Activated CD4-positive, alpha-beta memory T cell treated with anti-CD3 and anti-CD28 coated beads, Interleukin-2, amount 10 ng/mL, durations not matched to agents 7 days and 5 days (primary cell): ENCODE measurements around the gene ZCCHC24. TPM values are rescaled to one million over a fixed set of nuclear protein-coding genes. Genes with fewer than 3 reads are reported as not detected.

ENCODE experiments used
- CTCF ChIA-PET: fragments of 350-600 bp; sonication (Branson Sonifier 250); formaldehyde crosslinking; loops from one replicate; lab custom pipeline; 2021; ENCODE audit warnings: antibody characterized with exemption, inconsistent platforms; lab: Charles Lee
- POLR2A ChIA-PET: fragments of 350-600 bp; sonication (Branson Sonifier 250); formaldehyde crosslinking; loops from one replicate; lab custom pipeline; 2021; ENCODE audit warnings: antibody characterized with exemption; lab: Charles Lee
- DNase-seq: peaks from one replicate; pipeline ENCODE4 v3.0.0-alpha.2; 2020
- H3K27ac Mint-ChIP-seq: one replicate; pipeline ENCODE4 v1.8.0; 2021; ENCODE audit warnings: mild to moderate bottlenecking, mixed read lengths
- H3K27me3 Mint-ChIP-seq: one replicate; pipeline ENCODE4 v1.8.0; 2021; ENCODE audit warnings: mixed read lengths
- H3K36me3 Mint-ChIP-seq: one replicate; pipeline ENCODE4 v1.8.0; 2021; ENCODE audit warnings: low read depth, mixed read lengths
- H3K4me1 Mint-ChIP-seq: one replicate; pipeline ENCODE4 v1.8.0; 2021; ENCODE audit warnings: mixed read lengths
- H3K4me3 Mint-ChIP-seq: one replicate; pipeline ENCODE4 v1.8.0; 2021; ENCODE audit warnings: mild to moderate bottlenecking, mixed read lengths
- H3K9me3 Mint-ChIP-seq: one replicate; pipeline ENCODE4 v1.8.0; 2021; ENCODE audit warnings: mixed read lengths
- total RNA-seq, 2 experiments: library from RNA; stranded (reverse); gene quantifications; one replicate each; pipeline ENCODE4 v1.2.3, GENCODE V29; 2021

Gene ZCCHC24
- total RNA-seq, 2 experiments from 2014 or later: 1.5 TPM

DNA sequence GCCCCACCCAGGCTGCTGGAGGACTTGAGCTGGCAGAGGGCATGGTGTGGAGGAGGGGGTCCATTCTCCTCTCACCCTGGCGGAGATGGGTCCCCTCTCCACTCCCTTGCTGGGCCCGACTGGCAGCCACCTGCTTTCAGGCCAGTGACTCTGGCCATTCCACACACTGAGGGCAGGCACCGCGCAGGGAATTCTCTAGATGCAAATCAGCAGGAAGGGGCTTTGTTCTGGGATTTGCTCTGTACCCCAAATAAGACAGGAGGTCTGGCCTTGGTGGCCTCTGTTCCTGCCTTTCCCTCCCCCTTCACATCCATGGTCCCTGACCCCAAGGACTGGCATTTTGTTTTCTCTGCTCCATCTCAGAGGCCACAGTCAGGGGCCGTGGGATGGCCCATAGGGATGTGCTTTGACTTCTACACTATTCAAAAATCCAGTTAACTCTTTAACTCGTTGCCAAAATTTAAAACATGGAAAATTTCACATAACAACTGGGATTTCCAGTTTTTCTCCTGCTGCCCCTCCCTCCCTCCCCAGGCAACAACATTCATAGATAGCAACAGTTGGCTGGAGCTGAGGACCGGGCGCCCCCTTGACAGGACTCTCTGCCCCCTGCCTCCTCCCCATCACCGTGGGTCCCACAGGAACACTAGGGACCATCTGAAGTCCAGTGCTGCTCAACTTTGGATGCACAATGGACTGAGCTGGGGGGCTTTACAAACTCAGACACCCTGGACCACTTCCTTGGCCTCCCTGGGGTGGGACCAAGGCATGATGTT lies 64.3 kb downstream of the ZCCHC24 start:
- ChIA-PET CTCF (interaction anchor here (2.0 kb wide), 1 partner anchor 7 kb away, joined by 11 read pairs; no protein-coding TSS in a partner anchor), POLR2A (no interaction called here)
- no peaks in the 10 kb centered on the region for H3K36me3 Mint-ChIP-seq
- no peaks in the 10 kb centered on the region for H3K9me3 Mint-ChIP-seq
- H3K27ac Mint-ChIP-seq: no peak overlapping the region
- no peaks in the 10 kb centered on the region for H3K27me3 Mint-ChIP-seq
- no peaks in the 10 kb centered on the region for H3K4me1 Mint-ChIP-seq
- no peak overlapping the region for H3K4me3 Mint-ChIP-seq
- peak; percentile 12 for DNase-seq

DNA sequence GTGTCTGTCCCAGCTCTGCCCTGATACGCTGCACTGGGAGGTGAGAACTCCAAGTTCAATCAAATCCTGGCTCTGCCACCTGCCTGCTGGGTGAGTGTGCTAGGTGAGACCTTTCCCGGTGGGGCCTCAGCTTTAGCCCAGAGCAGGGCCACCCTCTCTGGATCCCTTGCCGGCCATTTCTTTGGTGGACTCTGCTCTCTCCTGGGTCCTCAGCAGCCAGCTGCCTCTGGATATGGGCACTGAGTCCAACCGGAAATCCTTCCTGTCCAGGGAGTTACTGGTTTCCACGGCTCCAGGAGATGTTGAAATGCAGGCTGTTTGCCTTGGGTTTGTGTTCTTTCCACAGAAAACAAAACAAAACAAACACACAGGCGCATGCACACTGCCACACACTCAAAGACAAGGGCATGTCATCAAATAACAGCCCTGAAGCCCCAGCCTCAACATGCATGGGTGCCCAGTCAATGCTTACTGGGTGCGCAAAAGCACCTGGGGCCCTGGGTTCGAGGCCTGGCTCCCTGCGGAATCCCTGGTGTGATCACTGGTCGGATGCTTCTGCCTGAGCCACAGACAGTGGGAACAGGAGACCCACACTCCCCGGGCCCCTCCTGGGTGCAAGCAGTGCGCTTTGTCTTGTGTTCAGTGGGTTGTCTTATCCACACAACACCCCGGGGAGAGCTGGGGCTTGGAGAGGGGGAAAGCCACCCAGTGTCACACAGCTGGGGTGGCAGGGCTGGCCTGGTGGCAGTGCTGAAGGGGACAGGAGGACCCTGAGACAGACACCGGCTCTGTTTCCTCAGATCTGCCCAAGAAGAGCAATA lies 65.1 kb downstream of the ZCCHC24 start:
- peak; percentile 14 for DNase-seq
- no peak overlapping the region for H3K27ac Mint-ChIP-seq
- ChIA-PET CTCF (no interaction called here), POLR2A (no interaction called here)
- H3K4me3 Mint-ChIP-seq: no peak overlapping the region
- no peaks in the 10 kb centered on the region for H3K36me3 Mint-ChIP-seq
- H3K4me1 Mint-ChIP-seq: no peaks in the 10 kb centered on the region
- no peaks in the 10 kb centered on the region for H3K9me3 Mint-ChIP-seq
- no peaks in the 10 kb centered on the region for H3K27me3 Mint-ChIP-seq

DNA sequence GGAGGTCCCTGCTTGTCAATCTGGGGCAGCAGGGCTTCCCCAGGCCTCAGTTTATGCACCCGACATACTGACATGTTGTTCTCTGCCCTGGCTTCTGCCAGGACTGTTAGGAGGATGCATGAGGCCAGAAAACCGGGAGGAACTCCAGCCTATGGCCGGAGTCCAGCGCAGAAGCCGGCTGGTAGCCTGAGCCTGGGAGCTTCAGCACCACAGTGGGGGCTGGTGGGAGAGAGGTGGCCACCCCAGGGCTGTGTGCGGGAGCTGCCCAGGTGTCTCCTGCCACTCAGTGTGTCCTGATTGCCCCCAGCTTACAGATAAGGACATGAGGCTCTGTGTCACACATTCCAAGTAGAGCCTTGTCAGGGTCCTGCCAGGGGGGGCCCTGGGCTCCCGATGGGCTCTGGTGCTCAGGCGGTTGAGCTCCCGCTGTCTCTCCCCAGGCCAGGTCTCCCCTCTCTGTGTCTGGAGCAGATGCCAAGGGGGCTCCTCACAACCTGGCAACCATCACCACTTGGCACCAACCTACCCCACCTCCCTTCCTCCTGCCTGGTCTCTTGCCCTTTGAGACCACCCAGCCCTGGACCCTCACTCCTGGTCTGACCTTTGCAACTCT lies 65.8 kb downstream of the ZCCHC24 start:
- Mint-ChIP-seq H3K4me1 (peaks cover 2% of the 10 kb centered on the region), H3K36me3 (no peaks in the 10 kb centered on the region), H3K4me3 (no peak overlapping the region), H3K27me3 (no peaks in the 10 kb centered on the region), H3K9me3 (no peaks in the 10 kb centered on the region), H3K27ac (no peak overlapping the region)
- DNase-seq: peak; percentile 12
- POLR2A ChIA-PET: no interaction called here
- CTCF ChIA-PET: no interaction called here

DNA sequence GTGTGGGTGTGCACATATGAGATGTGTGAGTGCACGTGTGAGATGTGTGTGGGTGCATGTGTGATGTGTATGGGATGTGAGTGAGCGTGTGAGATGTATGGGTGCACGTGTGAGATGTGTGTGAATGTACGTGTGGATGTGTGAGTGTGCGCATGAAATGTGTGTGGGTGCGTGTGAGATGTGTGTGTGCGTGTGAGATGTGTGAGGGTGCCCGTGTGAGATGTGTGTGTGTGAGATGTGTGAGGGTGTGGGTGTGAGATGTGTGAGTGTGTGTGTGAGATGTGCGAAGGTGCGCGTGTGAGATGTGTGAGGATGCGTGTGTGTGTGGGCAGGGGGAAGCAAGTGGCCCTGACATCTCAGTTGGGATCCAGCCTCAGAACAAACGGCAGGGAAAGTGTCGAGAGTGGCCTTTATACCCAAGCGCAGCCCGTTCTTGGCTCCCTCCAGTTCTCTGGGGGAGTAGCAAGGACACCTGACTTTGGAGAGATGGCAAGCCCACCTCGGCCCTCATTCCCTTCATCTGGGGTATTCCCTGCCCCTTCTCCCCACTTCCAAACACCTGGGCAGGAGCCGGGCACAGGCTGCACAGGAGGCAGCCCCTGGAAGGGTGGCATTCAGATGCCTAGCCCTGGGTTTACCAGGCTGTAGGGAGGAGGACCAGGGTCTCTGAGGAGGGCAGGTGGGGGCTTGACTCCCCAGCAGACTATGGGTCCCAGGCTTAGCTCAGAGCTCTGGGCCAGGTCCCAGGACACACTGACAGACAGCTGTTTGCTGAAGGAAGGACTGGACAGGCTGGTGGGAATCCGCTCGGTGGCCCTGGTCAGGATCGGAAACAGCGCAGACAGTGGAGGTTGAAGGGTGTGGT lies 66.5 kb downstream of the ZCCHC24 start:
- no peaks in the 10 kb centered on the region for H3K9me3 Mint-ChIP-seq
- no peak overlapping the region for H3K4me3 Mint-ChIP-seq
- peak; percentile 7 for DNase-seq
- POLR2A ChIA-PET: no interaction called here
- H3K36me3 Mint-ChIP-seq: no peaks in the 10 kb centered on the region
- H3K27ac Mint-ChIP-seq: no peak overlapping the region
- CTCF ChIA-PET: no interaction called here
- H3K4me1 Mint-ChIP-seq: peaks cover 2% of the 10 kb centered on the region
- H3K27me3 Mint-ChIP-seq: peaks cover 1% of the 10 kb centered on the region

DNA sequence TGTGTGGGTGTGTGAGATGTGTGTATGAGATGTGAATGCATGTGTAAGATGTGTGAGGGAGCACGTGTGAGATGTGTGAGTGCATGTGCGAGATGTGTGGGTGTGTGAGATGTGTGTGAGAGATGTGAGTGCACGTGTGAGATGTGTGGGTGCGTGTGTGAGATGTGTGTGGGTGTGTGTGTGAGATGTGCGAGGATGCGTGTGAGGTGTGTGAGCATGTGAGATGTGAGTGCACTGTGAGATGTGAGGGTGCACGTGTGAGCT lies 67.1 kb downstream of the ZCCHC24 start:
- H3K9me3 Mint-ChIP-seq: no peaks in the 10 kb centered on the region
- no peaks in the 10 kb centered on the region for H3K36me3 Mint-ChIP-seq

DNA sequence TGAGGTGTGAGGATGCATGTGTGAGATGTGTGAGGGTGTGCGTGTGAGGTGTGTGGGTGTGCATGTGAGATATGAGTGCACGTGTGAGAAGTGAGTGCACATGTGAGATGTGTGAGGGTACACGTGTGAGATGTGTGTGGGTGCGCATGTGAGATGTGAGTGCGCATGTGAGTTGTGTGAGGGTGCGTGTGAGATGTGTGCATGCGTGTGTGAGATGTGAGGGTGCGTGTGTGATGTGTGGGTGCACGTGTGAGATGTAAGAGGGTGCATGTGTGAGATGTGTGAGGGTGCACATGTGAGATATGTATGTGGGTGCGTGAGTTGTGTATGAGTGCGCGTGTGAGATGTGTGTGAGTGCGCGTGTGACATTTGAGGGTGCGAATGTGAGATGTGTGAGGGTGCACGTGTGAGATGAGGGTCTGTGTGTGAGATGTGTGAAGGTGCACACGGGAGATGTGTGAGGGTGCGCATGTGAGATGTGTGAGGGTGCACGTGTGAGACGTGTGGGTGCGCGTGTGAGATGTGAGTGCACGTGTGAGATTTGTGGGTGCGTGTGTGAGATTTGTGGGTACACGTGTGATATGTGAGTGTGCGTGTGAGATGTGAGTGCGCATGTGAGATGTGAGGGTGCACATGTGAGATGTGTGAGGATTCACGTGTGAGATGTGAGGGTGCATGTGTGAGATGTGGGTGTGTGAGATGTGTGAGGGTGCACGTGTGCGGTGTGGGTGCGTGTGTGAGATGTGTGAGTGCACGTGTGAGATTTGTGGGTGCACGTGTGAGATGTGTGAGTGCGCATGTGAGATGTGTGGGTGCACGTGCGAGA lies 67.7 kb downstream of the ZCCHC24 start:
- no peaks in the 10 kb centered on the region for H3K36me3 Mint-ChIP-seq
- peak; percentile 10 for DNase-seq
- ChIA-PET CTCF (no interaction called here), POLR2A (no interaction called here)
- H3K27me3 Mint-ChIP-seq: peaks cover 7% of the 10 kb centered on the region
- H3K27ac Mint-ChIP-seq: no peak overlapping the region
- no peaks in the 10 kb centered on the region for H3K9me3 Mint-ChIP-seq
- H3K4me3 Mint-ChIP-seq: no peak overlapping the region
- peaks cover 2% of the 10 kb centered on the region for H3K4me1 Mint-ChIP-seq

More for the DNA sequence above, 67.1 kb downstream of the ZCCHC24 start:
- Mint-ChIP-seq H3K27me3 (peaks cover 3% of the 10 kb centered on the region), H3K4me3 (no peak overlapping the region), H3K4me1 (peaks cover 2% of the 10 kb centered on the region), H3K27ac (no peak overlapping the region)
- ChIA-PET POLR2A (no interaction called here), CTCF (no interaction called here)
- DNase-seq: peak; percentile 5

- Mint-ChIP-seq H3K4me3 (no peak overlapping the region), H3K36me3 (no peaks in the 10 kb centered on the region), H3K27ac (no peak overlapping the region), H3K4me1 (peaks cover 2% of the 10 kb centered on the region), H3K27me3 (peaks cover 13% of the 10 kb centered on the region), H3K9me3 (no peaks in the 10 kb centered on the region)
- POLR2A ChIA-PET: no interaction called here
- CTCF ChIA-PET: no interaction called here
- no peak for DNase-seq
Observed at GRCh38 chr10:79376751-79377556, 68.5 kb downstream of the ZCCHC24 start.

- no peak overlapping the region for H3K27ac Mint-ChIP-seq
Observed at GRCh38 chr10:79376078-79376628, 69.3 kb downstream of the ZCCHC24 start.

DNA sequence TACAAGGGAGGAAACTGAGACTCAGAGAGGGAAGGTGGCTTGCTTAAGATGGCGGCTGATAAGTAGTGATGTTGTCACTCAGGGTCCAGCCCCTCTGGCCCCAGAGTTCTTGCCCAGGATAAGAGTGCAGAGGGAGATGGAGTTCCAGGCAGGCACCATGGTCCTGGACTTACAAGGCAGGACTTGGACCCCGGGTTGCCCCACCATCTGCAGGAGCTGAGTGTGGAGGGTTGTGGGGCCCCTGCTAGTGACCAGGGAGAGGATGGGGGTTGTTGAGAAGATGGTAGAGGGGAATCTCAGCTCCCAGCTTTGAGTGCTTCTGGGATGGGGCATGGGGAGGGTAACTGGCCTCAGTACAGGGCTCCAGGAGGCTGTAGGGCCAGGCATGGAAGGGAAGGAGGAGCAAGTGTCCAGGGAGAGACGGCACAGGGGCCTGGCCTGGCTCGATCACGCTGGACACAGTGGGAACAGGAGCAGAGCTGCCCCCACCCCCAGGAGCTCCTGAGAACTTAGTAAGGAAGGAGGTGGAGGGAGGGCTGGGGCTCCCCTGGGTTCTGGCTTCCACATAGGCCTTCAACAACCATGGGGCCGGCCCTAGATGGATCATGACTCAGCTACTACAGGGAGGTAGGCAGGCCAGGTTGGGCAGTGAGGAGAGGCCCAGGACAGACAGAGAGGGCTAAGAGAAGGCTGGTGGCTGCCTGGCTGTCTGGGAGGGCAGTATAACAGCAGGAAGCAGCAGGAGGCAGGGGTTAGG lies 69.9 kb downstream of the ZCCHC24 start:
- Mint-ChIP-seq H3K9me3 (peaks cover 2% of the 10 kb centered on the region), H3K36me3 (no peaks in the 10 kb centered on the region), H3K27ac (no peak overlapping the region), H3K4me1 (peaks cover 2% of the 10 kb centered on the region), H3K27me3 (peaks cover 14% of the 10 kb centered on the region), H3K4me3 (no peak overlapping the region)
- POLR2A ChIA-PET: interaction anchor here (1.3 kb wide), 1 partner anchor 41 kb away, joined by 3 read pairs; no protein-coding TSS in a partner anchor
- CTCF ChIA-PET: interaction anchor here (1.0 to 1.9 kb wide), 4 partner anchors 9 to 93 kb away, joined by 4 to 26 read pairs (median 6); no protein-coding TSS in a partner anchor
- peak; percentile 12 for DNase-seq

More at GRCh38 chr10:79376078-79376628, 69.3 kb downstream of the ZCCHC24 start:
- DNase-seq: peak; percentile 1
- Mint-ChIP-seq H3K27me3 (peaks cover 14% of the 10 kb centered on the region), H3K4me1 (peaks cover 2% of the 10 kb centered on the region), H3K36me3 (no peaks in the 10 kb centered on the region), H3K9me3 (peaks cover 2% of the 10 kb centered on the region), H3K4me3 (no peak overlapping the region)
- POLR2A ChIA-PET: no interaction called here
- CTCF ChIA-PET: interaction anchor here (1.0 kb wide), 1 partner anchor 10 kb away, joined by 4 read pairs; no protein-coding TSS in a partner anchor

DNA sequence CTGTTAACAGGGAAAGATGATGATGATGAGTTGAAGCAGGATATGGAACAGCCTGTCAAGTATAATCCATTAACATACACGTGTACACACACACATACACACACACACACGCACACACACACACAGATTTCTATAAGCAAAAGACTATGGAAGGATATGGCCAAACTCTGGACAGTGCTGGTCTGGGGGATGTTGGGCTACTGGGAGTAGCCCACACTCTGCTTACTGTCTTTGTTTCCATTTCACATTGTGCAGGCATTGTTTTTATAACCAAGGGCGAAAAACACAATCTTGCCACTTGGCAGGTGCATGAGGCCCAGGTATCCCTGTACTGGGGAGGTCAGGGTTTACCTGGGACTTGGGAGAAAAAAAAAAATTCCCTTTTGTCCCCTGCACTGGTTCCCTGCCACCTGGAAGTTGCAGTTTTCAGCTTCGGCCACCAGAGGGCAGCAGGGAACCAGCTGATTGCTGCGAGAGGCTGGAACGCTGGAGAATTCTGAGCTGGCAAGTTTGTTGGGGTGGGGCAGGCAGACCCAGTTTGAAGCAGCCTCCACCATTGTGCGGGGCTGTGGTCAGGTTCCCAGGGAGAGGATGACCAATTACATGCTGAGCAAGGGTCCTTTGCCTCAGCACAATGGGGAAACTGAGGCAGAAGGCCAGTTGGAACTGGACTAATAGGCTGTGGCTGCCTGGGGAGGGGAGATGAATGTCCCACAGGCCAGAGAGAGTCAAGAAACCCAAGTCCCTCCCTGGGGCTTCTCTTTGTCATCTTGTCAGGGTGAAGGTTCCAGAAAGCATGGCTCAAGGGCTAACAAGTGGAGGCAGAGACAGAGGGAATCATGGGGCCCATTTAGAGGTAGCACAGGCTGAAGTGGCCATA lies 70.9 kb downstream of the ZCCHC24 start:
- peaks cover 14% of the 10 kb centered on the region for H3K27me3 Mint-ChIP-seq
- H3K4me1 Mint-ChIP-seq: peaks cover 2% of the 10 kb centered on the region
- ChIA-PET CTCF (interaction anchor here (0.7 to 2.3 kb wide), 43 partner anchors 8 to 163 kb away, joined by 3 to 35 read pairs (median 4); partner anchors contain the start of genes PPIF and ZCCHC24), POLR2A (interaction anchor here (1.3 kb wide), 1 partner anchor 40 kb away, joined by 3 read pairs; no protein-coding TSS in a partner anchor)
- no peak overlapping the region for H3K27ac Mint-ChIP-seq
- H3K36me3 Mint-ChIP-seq: no peaks in the 10 kb centered on the region
- no peak overlapping the region for H3K4me3 Mint-ChIP-seq
- peaks cover 2% of the 10 kb centered on the region for H3K9me3 Mint-ChIP-seq
- peak; percentile 78 for DNase-seq
